PC-9 (cell line): ENCODE measurements around the gene BTRC.

Source experiments
- EZH2 ChIP-seq: fragments of 200-600 bp; sonication (generic); IDR thresholded peaks from 2 replicates; pipeline ENCODE4 v1.8.0; 2017; ENCODE audit warnings: antibody characterized with exemption, low read depth
- TF ChIP-seq, protein P1 (sequence below): fragments of 200-600 bp; sonication (generic); conservative IDR thresholded peaks from 2 replicates; pipeline ENCODE4 v1.6.1; 2017; ENCODE audit warnings: mixed run types, antibody characterized with exemption, mild to moderate bottlenecking, moderate library complexity

GRCh38 chr10:101585841-101586240 is 231.9 kb downstream of the BTRC start:
- TF ChIP-seq EZH2 = no peak
- TF ChIP-seq, protein P1, sequence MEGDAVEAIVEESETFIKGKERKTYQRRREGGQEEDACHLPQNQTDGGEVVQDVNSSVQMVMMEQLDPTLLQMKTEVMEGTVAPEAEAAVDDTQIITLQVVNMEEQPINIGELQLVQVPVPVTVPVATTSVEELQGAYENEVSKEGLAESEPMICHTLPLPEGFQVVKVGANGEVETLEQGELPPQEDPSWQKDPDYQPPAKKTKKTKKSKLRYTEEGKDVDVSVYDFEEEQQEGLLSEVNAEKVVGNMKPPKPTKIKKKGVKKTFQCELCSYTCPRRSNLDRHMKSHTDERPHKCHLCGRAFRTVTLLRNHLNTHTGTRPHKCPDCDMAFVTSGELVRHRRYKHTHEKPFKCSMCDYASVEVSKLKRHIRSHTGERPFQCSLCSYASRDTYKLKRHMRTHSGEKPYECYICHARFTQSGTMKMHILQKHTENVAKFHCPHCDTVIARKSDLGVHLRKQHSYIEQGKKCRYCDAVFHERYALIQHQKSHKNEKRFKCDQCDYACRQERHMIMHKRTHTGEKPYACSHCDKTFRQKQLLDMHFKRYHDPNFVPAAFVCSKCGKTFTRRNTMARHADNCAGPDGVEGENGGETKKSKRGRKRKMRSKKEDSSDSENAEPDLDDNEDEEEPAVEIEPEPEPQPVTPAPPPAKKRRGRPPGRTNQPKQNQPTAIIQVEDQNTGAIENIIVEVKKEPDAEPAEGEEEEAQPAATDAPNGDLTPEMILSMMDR = no peak
